Activated naive CD8-positive, alpha-beta T cell treated with anti-CD3 and anti-CD28 coated beads, Interleukin-2, amount 50 U/mL, for 24 hours (primary cell): Measurements from ENCODE around the gene HMX1.

Source experiments
- ATAC-seq: fragments of 150-1000 bp; cut with Tn5 transposase; one replicate; pipeline ENCODE4 v1.10.0; 2021
- DNase-seq: peaks from one replicate; pipeline ENCODE4 v3.0.0; 2021
- H3K27ac Mint-ChIP-seq: one replicate; pipeline ENCODE4 v1.8.0; 2021; ENCODE audit warnings: mild to moderate bottlenecking, mixed read lengths
- H3K27me3 Mint-ChIP-seq: one replicate; pipeline ENCODE4 v1.8.0; 2021; ENCODE audit warnings: mixed read lengths
- H3K36me3 Mint-ChIP-seq: one replicate; pipeline ENCODE4 v1.8.0; 2021; ENCODE audit warnings: low read depth, mixed read lengths
- H3K4me1 Mint-ChIP-seq: one replicate; pipeline ENCODE4 v1.8.0; 2021; ENCODE audit warnings: mixed read lengths
- H3K4me3 Mint-ChIP-seq: one replicate; pipeline ENCODE4 v1.8.0; 2021; ENCODE audit warnings: mild to moderate bottlenecking, moderate library complexity, mixed read lengths
- H3K9me3 Mint-ChIP-seq: one replicate; pipeline ENCODE4 v1.8.0; 2021; ENCODE audit warnings: mixed read lengths

Gene HMX1

DNA sequence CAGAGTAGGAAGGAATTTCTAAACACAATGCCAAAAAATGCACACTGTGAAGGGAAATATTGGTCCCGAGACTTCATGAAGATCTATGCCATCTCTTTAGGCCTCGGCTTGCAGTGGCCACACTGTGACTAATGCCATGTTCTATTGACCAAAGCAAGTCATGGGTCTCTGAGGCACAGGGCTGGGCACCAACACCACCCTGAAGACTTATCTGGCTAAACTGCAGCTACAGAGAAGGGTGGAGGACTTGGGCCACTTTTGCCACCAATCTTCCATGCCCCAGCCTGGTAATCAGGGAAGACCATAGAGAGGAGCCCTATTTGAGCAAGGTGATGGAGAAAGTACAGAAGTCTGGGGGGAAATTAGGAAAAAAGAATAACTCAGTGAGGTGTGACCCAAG lies 42.1 kb downstream of the HMX1 start:
- no peak overlapping the region for H3K27ac Mint-ChIP-seq
- no peak overlapping the region for H3K4me3 Mint-ChIP-seq
- peaks cover 3% of the 10 kb centered on the region for H3K9me3 Mint-ChIP-seq
- ATAC-seq = no peak
- peaks cover 4% of the 10 kb centered on the region for H3K27me3 Mint-ChIP-seq
- H3K4me1 Mint-ChIP-seq = no peaks in the 10 kb centered on the region
- no peaks in the 10 kb centered on the region for H3K36me3 Mint-ChIP-seq
- no peak for DNase-seq

DNA sequence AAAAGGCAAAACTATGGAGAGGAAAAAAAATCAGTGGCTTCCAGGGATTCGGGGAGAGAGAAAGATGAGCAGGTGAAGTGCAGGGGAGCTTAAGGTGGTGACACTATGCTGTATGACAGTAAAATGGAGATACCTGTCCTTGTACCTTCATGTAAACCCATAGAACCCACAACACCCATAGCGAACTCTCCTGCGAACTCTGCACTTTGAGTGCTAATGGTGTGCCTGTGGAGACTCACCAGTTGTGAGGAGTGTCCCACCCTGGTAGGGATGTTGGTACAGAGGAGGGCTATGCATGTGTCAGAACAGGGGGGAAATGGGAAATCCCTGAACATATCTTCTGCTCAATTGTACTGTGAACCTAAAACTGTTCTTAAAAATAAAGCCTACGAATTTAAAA lies 42.8 kb downstream of the HMX1 start:
- Mint-ChIP-seq H3K27me3 (peaks cover 8% of the 10 kb centered on the region), H3K36me3 (no peaks in the 10 kb centered on the region), H3K27ac (no peak overlapping the region), H3K4me1 (no peaks in the 10 kb centered on the region), H3K9me3 (peaks cover 3% of the 10 kb centered on the region), H3K4me3 (no peak overlapping the region)
- no peak for DNase-seq
- ATAC-seq = no peak

DNA sequence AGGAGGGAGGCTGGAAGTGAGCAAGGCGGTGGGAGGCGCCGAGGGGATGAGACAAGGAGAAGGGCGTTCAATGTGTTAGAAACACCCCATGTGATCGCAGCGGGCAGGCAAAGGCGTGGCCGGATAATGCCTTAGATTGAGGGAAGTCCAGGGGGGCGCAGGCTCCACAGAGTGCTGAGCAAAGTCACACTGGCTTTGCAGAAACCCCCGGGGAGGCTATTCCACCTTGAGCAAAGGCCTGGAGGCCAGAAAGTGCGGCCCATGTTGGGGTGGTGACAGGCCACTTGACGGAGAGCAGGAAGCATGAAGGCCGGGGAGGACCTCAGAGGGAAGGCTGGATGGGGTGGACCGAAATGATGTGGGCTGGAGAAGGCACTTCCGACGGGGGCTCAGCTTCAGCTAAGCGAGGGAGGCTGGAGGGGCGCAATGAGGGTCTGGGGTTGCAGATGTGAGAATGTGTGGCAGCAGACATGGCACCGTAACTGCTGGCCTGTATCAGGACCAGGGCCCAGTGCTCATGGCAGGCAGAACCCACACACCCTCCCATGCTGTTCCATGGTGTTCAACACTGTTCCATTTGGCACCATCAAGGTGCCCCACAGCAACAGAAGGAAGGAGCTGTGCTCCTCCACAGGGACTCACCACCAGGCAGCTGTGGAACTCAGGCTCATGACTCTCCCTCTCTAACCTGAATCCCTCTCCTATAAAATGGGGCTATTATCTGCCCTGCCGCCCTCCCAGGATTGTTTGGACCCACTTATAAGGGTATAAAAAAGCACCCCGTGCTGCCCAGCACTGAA lies 50.3 kb downstream of the HMX1 start:
- peaks cover 7% of the 10 kb centered on the region for H3K27me3 Mint-ChIP-seq
- H3K4me3 Mint-ChIP-seq = no peak overlapping the region
- no peaks in the 10 kb centered on the region for H3K36me3 Mint-ChIP-seq
- no peak overlapping the region for H3K27ac Mint-ChIP-seq
- no peaks in the 10 kb centered on the region for H3K9me3 Mint-ChIP-seq
- no peak for ATAC-seq
- DNase-seq = no peak
- no peaks in the 10 kb centered on the region for H3K4me1 Mint-ChIP-seq

DNA sequence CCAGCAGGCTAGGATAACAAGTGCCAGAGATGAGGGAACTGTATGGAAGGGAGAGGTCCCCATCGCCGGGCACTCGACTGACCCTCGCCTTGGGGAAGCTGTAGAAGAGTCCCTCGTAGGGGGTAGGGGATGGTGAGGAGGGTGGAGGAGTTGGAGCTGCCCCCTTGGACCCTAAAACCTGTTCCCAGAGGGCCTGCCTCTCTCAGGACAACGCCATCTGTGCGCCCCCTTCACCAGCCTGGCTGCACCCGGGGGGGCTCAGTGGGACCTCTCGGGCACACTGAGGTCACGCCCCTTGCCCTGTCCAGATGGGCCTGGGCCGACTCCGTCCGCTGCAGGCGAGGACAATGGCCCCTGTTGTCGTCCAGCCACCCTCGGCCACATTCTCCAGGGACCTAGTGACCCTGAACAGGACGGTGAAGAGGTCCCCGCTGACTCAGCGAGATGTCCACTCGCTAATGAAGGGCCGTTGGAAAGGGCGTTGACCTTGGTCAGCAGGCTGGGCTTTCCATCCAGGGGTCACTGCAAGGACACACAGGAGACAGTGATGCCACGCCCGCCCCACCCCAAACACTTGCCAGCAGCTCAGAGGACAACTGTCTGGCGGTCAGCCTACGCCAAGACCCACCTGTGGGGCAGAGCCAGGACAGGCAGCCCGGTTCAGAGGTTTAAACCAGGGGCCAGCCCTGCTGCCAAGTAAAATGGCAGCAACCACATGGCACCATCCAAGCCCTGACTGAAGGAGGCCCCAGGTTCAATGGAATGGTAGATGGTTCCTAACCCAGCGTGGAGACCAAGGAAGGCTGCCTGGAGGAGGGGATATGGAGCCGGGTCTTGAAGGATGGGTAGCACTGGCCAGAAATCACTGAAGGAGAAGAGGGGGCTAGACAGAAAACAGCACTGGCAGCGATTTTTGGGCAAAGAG lies 51.2 kb downstream of the HMX1 start:
- Mint-ChIP-seq H3K27ac (no peak overlapping the region), H3K9me3 (no peaks in the 10 kb centered on the region), H3K4me1 (no peaks in the 10 kb centered on the region), H3K27me3 (peaks cover 7% of the 10 kb centered on the region), H3K4me3 (no peak overlapping the region), H3K36me3 (no peaks in the 10 kb centered on the region)
- ATAC-seq (no peak), DNase-seq (no peak)

DNA sequence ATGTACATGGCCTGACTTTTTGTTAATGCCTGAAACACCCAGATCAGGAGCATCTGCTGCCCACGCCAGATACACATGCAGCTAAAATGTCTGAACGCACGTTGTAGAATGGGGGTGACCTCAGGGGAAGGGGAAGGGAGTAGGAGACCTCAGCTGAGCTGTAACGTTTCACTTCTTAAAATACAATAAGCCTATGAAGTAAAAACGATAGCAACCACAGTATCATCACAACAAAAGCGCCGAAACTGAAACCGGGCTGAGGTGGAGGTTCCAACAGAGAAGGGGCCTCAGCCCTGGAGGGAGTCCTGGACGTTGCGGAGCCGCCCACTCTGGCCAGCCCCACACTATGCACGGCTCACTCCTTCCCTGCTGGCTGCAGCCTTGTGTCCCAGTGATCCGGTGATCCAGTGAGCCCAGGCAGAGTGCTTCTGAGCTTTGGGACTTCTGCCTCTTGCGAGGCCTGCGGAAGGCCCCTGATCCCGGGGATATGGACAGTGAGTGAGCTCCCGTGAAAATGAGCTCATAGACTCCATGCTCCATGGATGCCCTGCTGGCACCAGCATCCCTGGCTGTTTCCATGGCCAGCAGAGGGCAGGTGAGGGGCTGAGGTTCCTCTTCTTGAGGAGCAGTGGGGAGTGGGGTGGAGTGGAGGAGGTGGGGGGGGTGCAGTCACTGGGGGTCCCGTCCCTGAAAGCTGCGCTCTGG lies 52.0 kb downstream of the HMX1 start:
- H3K36me3 Mint-ChIP-seq = no peaks in the 10 kb centered on the region
- ATAC-seq (no peak), DNase-seq (no peak)
- no peak overlapping the region for H3K27ac Mint-ChIP-seq
- H3K27me3 Mint-ChIP-seq = peaks cover 7% of the 10 kb centered on the region
- H3K4me1 Mint-ChIP-seq = no peaks in the 10 kb centered on the region
- no peak overlapping the region for H3K4me3 Mint-ChIP-seq
- H3K9me3 Mint-ChIP-seq = no peaks in the 10 kb centered on the region

DNA sequence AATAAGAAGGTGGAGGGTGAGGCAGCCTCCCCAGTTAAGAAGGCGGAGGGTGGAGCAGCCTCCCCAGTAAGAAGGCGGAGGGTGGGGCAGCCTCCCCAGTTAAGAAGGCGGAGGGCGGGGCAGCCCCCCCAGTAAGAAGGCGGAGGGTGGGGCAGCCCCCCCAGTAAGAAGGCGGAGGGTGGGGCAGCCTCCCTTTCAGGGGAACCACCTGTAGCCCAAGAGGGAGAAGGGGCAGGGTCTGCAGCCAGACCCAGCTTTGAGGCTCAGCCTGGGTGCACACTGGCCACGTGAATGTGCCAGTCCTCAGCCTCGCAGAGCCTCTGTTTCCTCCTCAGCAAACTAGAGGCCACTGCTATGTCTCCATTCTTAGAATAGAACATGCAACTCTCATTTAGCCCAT lies 52.6 kb downstream of the HMX1 start:
- Mint-ChIP-seq H3K9me3 (no peaks in the 10 kb centered on the region), H3K27me3 (peaks cover 5% of the 10 kb centered on the region), H3K4me1 (no peaks in the 10 kb centered on the region), H3K4me3 (no peak overlapping the region), H3K36me3 (no peaks in the 10 kb centered on the region), H3K27ac (no peak overlapping the region)
- ATAC-seq = no peak
- no peak for DNase-seq

DNA sequence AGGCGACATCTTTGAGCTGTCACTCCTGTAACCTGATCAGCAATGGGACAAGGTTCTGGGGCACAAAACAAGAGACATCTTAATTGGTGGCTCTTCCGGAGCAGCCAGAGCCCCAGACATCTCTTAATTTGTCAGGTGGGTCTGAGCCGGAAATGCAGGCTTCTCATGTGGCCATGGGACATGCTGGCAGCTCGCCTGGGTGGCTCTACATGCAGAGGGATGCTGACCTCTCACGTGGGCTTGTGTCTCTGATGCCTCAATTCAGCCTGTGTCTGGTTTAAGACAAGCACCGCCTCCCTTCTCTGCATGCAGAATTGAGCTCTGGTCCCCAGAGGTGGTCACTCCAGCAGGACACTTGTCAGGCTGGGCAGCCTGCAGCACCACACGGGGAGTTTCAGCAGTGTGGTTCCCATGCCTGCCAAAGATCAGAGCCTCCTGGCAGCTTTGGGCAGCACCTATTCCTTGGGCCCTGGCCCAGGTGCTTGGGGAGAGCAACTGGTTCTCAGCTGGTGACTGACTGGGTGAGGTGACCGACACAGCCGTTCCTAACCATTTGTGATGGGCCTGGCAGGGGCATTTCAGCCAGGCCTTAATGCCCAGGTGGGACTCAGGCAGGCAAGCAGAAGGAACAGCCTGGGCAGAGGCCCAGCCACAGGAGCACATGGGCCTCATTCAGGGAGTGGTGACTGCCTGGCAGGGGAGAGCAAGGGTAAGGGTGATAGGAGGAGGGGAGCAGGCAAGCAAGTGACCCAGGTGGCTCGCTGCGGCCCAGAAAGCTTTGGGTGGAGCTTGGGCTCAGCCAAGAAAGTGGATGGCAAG lies 53.4 kb downstream of the HMX1 start:
- H3K27ac Mint-ChIP-seq = no peak overlapping the region
- peaks cover 1% of the 10 kb centered on the region for H3K27me3 Mint-ChIP-seq
- DNase-seq = no peak
- no peak overlapping the region for H3K4me3 Mint-ChIP-seq
- no peaks in the 10 kb centered on the region for H3K9me3 Mint-ChIP-seq
- no peak for ATAC-seq
- no peaks in the 10 kb centered on the region for H3K4me1 Mint-ChIP-seq
- H3K36me3 Mint-ChIP-seq = no peaks in the 10 kb centered on the region

DNA sequence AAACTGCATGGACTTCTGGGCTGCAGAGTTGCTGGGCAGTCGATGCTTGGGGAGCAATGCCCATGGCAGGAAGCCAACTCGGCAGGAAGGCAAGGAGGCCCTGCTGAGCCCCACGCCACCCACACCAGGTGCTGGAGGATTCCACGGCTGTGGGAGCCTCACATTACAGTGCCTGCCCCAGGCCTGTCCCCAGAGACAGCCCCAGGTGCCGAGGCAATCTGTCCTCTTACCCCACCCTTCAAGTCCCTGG lies 53.9 kb downstream of the HMX1 start:
- ATAC-seq (no peak), DNase-seq (no peak)
- no peak overlapping the region for H3K27ac Mint-ChIP-seq
- no peaks in the 10 kb centered on the region for H3K4me1 Mint-ChIP-seq
- no peak overlapping the region for H3K4me3 Mint-ChIP-seq
- peaks cover 1% of the 10 kb centered on the region for H3K27me3 Mint-ChIP-seq
- H3K36me3 Mint-ChIP-seq = no peaks in the 10 kb centered on the region
- H3K9me3 Mint-ChIP-seq = no peaks in the 10 kb centered on the region

DNA sequence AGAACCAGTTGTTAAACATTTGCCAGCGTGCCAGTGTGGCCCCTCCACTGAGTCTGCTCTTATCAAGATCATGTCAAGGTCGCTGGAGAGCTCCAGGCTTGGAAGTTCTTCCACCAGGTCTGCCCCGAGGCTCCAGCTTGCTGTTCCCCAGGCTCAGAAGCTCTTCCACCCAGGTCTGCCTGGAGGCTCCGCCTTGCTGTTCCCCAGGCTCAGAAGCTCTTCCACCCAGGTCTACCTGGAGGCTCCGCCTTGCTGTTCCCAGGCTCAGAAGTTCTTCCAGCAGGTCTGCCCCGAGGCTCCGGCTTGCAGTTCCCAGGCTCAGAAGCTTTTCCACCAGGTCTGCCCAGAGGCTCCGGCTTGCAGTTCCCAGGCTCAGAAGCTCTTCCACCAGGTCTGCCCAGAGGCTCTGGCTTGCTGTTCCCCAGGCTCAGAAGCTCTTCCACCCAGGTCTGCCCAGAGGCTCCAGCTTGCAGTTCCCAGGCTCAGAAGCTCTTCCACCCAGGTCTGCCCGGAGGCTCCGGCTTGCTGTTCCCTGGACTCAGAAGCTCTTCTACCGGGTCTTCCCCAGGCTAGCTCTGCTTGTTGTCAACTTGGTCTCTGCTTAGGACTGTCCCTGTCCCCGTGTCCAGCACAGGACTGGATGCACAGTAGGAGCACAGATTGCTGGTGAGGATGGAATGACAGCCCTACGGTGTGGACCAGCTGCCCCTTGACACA lies 54.4 kb downstream of the HMX1 start:
- Mint-ChIP-seq H3K9me3 (no peaks in the 10 kb centered on the region), H3K27me3 (peaks cover 1% of the 10 kb centered on the region), H3K4me3 (no peak overlapping the region), H3K4me1 (no peaks in the 10 kb centered on the region), H3K36me3 (no peaks in the 10 kb centered on the region), H3K27ac (no peak overlapping the region)
- DNase-seq (no peak), ATAC-seq (no peak)
